AG04449 (cell line): ENCODE measurements around the gene RIMS1.

Experiments
- CTCF ChIA-PET: fragments of 350-600 bp; formaldehyde crosslinking; extraction: SDS; loops from one replicate; lab custom pipeline; 2021; ENCODE audit warnings: antibody characterized with exemption; lab: Yijun Ruan, JAX
- POLR2A ChIA-PET: fragments of 400-600, 350-600 bp; formaldehyde crosslinking; extraction: SDS; loops from one replicate; lab custom pipeline; 2020; ENCODE audit warnings: antibody characterized with exemption, inconsistent platforms; lab: Yijun Ruan, JAX
- DNase-seq: peaks from one replicate; pipeline ENCODE4 v3.0.0-alpha.2; 2010; ENCODE audit warnings: low read depth, low spot score
- H3K4me3 ChIP-seq: 2 replicates; pipeline ENCODE4 v1.5.1; 2011; ENCODE audit warnings: low read depth, mild to moderate bottlenecking, control low read depth, low read length
- TF ChIP-seq, protein P1 (sequence below): IDR thresholded peaks from one replicate; pipeline ENCODE4 v1.5.1; 2011; ENCODE audit warnings: mild to moderate bottlenecking, moderate library complexity, low read length, control low read depth, inconsistent platforms; ENCODE audit not compliant: insufficient read depth; ENCODE audit errors: missing control alignments

The RIMS1 gene

GRCh38 chr6:72283571-72283970 is 397.2 kb downstream of the RIMS1 start:
- H3K4me3 ChIP-seq = no peak overlapping the region
- POLR2A ChIA-PET = no interaction called here

GRCh38 chr6:72286911-72287311 is 400.6 kb downstream of the RIMS1 start:
- DNase-seq = peak; percentile 34
- no peak overlapping the region for H3K4me3 ChIP-seq
- TF ChIP-seq, protein P1, sequence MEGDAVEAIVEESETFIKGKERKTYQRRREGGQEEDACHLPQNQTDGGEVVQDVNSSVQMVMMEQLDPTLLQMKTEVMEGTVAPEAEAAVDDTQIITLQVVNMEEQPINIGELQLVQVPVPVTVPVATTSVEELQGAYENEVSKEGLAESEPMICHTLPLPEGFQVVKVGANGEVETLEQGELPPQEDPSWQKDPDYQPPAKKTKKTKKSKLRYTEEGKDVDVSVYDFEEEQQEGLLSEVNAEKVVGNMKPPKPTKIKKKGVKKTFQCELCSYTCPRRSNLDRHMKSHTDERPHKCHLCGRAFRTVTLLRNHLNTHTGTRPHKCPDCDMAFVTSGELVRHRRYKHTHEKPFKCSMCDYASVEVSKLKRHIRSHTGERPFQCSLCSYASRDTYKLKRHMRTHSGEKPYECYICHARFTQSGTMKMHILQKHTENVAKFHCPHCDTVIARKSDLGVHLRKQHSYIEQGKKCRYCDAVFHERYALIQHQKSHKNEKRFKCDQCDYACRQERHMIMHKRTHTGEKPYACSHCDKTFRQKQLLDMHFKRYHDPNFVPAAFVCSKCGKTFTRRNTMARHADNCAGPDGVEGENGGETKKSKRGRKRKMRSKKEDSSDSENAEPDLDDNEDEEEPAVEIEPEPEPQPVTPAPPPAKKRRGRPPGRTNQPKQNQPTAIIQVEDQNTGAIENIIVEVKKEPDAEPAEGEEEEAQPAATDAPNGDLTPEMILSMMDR = no peak
- POLR2A ChIA-PET = interaction anchor here (0.7 kb wide), 1 partner anchor 26 kb away, joined by 3 read pairs; no protein-coding TSS in a partner anchor
- CTCF ChIA-PET = interaction anchor here (1.1 kb wide), 1 partner anchor 13 kb away, joined by 3 read pairs; no protein-coding TSS in a partner anchor

More at GRCh38 chr6:72283571-72283970, 397.2 kb downstream of the RIMS1 start:
- no peak for DNase-seq
- CTCF ChIA-PET = no interaction called here
- TF ChIP-seq, protein P1 = no peak

GRCh38 chr6:72287801-72288200 is 401.5 kb downstream of the RIMS1 start:
- POLR2A ChIA-PET = no interaction called here
- no peak overlapping the region for H3K4me3 ChIP-seq
- DNase-seq = no peak
- TF ChIP-seq, protein P1 = no peak
- CTCF ChIA-PET = no interaction called here

GRCh38 chr6:72288592-72288991 is 402.2 kb downstream of the RIMS1 start:
- TF ChIP-seq, protein P1 = no peak
- ChIA-PET CTCF (no interaction called here), POLR2A (no interaction called here)
- no peak overlapping the region for H3K4me3 ChIP-seq
- DNase-seq = no peak

GRCh38 chr6:72290620-72291019 is 404.3 kb downstream of the RIMS1 start:
- TF ChIP-seq, protein P1 = no peak
- DNase-seq = no peak
- ChIA-PET CTCF (no interaction called here), POLR2A (no interaction called here)
- no peak overlapping the region for H3K4me3 ChIP-seq

- ChIA-PET POLR2A (no interaction called here), CTCF (no interaction called here)
- DNase-seq = no peak
- TF ChIP-seq, protein P1 = no peak
- no peak overlapping the region for H3K4me3 ChIP-seq
Observed at GRCh38 chr6:72296375-72296774, 410.0 kb downstream of the RIMS1 start.
